NCI-H128 (cell line): ENCODE data around the gene CDH10.

ENCODE experiments used
- DNase-seq: peaks from one replicate; lab custom pipeline; 2025; ENCODE audit not compliant: unreplicated experiment; lab: John Stamatoyannopoulos, UW

CDH10 gene

GRCh38 chr5:24644761-24645160 lies at the start of gene CDH10:
Gene CDH10 (minus strand): TSS chr5:24644978. CDS start chr5:24593490, 51,488 bp downstream.
- peak; percentile 36 for DNase-seq

GRCh38 chr5:24693609-24694008 lies 48.8 kb upstream of the CDH10 start:
- DNase-seq: no peak

GRCh38 chr5:24691074-24691473 lies 46.3 kb upstream of the CDH10 start:
- DNase-seq: no peak

- DNase-seq: no peak
These were observed 36.3 kb upstream of the CDH10 start for GRCh38 chr5:24681106-24681505.

- no peak for DNase-seq
These were observed 23.3 kb upstream of the CDH10 start for GRCh38 chr5:24668050-24668449.

- DNase-seq: no peak
These were observed 4.8 kb upstream of the CDH10 start for GRCh38 chr5:24649531-24649930.

GRCh38 chr5:24646915-24647314 lies 2.1 kb upstream of the CDH10 start:
- DNase-seq: no peak

GRCh38 chr5:24645483-24645882 lies 705 bp upstream of the CDH10 start:
- DNase-seq: no peak

GRCh38 chr5:24643880-24644279 lies 898 bp downstream of the CDH10 start:
- DNase-seq: no peak

GRCh38 chr5:24643156-24643555 lies 1.6 kb downstream of the CDH10 start:
- no peak for DNase-seq

- peak; percentile 6 for DNase-seq
These were observed 2.8 kb downstream of the CDH10 start for GRCh38 chr5:24642022-24642421.

GRCh38 chr5:24635209-24635608 lies 9.6 kb downstream of the CDH10 start:
- no peak for DNase-seq

- DNase-seq: peak; percentile 52
These were observed 11.0 kb downstream of the CDH10 start for GRCh38 chr5:24633715-24634325.

GRCh38 chr5:24632353-24632752 lies 12.4 kb downstream of the CDH10 start:
- no peak for DNase-seq

GRCh38 chr5:24630918-24631317 lies 13.9 kb downstream of the CDH10 start:
- DNase-seq: no peak

GRCh38 chr5:24629798-24630197 lies 15.0 kb downstream of the CDH10 start:
- DNase-seq: no peak

GRCh38 chr5:24624872-24625271 lies 19.9 kb downstream of the CDH10 start:
- DNase-seq: no peak

GRCh38 chr5:24623624-24624023 lies 21.2 kb downstream of the CDH10 start:
- DNase-seq: no peak

GRCh38 chr5:24623031-24623430 lies 21.7 kb downstream of the CDH10 start:
- DNase-seq: peak; percentile 21

- DNase-seq: no peak
These were observed 23.0 kb downstream of the CDH10 start for GRCh38 chr5:24621792-24622191.

GRCh38 chr5:24616566-24616965 lies 28.2 kb downstream of the CDH10 start:
- DNase-seq: no peak

GRCh38 chr5:24615159-24615558 lies 29.6 kb downstream of the CDH10 start:
- no peak for DNase-seq

GRCh38 chr5:24609706-24610105 lies 35.1 kb downstream of the CDH10 start:
- no peak for DNase-seq
